ENCODE measurements around the gene STX8.
"Not testable (repeated sequence)": the region's sequence is repeated elsewhere in the genome, so short reads cannot be mapped to it uniquely, and the experiment has no call there.

The STX8 gene

DNA sequence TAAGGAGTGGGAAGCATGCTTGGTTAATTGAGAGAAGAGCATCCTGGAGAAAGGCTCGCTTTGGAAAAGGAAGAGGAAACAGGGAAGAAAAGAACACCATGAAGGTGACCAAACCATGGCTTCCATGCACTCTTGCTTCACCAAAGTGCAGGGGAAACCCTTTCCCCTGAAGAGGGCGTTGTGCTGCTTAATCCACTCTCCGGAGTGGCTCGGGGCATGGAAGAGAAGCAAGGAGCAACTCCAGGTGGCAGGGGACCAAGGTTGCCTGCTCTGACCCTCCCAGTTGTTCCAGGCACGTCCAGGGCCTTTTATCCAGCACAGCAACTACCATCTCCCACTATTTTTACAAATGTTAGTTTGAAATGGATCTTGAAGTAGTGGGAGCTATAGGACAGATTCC is 108.1 kb downstream of the STX8 start:
- TF ChIP-seq, protein P1, sequence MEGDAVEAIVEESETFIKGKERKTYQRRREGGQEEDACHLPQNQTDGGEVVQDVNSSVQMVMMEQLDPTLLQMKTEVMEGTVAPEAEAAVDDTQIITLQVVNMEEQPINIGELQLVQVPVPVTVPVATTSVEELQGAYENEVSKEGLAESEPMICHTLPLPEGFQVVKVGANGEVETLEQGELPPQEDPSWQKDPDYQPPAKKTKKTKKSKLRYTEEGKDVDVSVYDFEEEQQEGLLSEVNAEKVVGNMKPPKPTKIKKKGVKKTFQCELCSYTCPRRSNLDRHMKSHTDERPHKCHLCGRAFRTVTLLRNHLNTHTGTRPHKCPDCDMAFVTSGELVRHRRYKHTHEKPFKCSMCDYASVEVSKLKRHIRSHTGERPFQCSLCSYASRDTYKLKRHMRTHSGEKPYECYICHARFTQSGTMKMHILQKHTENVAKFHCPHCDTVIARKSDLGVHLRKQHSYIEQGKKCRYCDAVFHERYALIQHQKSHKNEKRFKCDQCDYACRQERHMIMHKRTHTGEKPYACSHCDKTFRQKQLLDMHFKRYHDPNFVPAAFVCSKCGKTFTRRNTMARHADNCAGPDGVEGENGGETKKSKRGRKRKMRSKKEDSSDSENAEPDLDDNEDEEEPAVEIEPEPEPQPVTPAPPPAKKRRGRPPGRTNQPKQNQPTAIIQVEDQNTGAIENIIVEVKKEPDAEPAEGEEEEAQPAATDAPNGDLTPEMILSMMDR (conservative IDR thresholded peaks at IDR 0.05; ENCODE audit: low read depth) = no peak
- no peak for DNase-seq (ENCODE audit: low spot score)
- CTCF ChIA-PET = no interaction called here
- no peak overlapping the region for H3K27ac ChIP-seq
- POLR2A ChIA-PET (ENCODE audit: low non-redundant PET) = no interaction called here

DNA sequence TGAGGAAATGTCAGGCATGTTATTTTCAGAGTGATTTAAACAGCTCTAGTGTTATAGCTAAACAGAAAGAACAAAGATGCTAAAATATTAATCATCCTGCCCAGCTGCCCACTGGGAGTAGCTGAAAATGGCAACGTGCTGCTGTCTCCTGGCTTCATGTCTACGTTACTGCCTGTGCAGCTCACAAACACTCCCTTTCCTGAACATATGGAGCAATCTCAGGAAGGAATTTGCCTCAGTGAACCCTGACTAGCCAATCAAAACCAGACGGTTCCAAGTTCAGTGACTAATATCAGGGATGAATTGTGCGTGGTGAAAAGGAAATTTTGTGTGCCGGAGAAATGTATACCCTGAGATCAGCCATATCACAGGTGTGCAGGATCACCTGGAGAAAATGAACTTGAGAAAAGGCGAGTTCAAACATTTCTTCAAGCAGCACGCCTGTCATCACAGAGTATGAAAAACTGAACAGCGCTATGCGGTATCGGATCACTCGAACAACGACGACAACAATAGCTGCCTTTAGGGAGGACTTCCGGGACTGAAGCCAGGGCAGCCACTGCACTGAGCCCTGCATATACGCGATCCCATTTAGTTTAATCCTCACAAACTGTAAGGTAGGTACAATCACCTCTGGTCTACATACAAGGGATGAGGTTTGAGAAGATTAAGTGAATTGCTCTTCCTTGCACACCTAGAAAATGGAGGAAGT is 110.3 kb downstream of the STX8 start:
- POLR2A ChIA-PET (ENCODE audit: low non-redundant PET) = no interaction called here
- CTCF ChIA-PET = interaction anchor here (0.7 kb wide), 1 partner anchor 666 kb away, joined by 5 read pairs; no protein-coding TSS in a partner anchor
- DNase-seq (ENCODE audit: low spot score) = peak; percentile 28
- TF ChIP-seq, protein P1 (conservative IDR thresholded peaks at IDR 0.05; ENCODE audit: low read depth) = no peak
- no peak overlapping the region for H3K27ac ChIP-seq

DNA sequence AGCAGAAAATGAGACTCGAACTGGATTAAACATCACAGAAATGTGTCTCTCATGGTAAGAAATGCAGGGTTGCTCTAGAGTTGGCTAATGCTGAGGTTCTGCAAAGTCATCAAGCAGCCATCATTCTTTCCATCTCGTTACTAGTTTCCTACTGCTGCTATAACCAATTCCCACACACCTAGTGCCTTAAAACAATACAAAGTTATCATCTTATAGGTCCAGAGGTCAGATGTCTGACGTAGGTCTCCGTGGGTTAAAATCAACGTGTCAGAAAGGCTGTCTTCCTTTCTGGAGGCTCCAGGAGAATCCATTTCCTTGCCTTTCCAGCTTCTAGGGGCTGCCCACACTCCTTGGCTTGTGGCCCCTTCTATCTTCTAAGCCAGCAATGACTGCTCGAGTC is 118.6 kb downstream of the STX8 start:
- TF ChIP-seq, protein P1 (conservative IDR thresholded peaks at IDR 0.05; ENCODE audit: low read depth) = no peak
- ChIA-PET POLR2A (ENCODE audit: low non-redundant PET) (no interaction called here), CTCF (no interaction called here)
- H3K27ac ChIP-seq = no peak overlapping the region
- no peak for DNase-seq (ENCODE audit: low spot score)

DNA sequence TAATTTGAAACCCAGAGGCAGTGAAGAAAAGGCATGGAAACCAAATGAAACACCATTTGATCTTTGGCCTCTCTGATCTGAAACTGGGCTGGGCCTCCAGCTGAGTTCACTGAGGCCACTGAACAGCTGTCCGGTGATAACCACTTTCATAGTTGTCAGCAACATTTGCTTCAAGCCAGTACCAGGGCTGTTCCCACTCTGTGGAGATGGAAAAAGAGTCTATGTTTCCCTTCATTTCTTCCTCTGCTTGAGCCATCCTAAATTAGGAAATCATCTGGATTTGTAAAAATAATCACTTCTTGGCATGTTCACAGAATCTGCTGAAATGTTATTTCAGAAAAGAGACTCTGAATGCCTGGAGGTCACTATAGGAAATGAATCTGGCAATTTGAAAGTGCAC is 119.3 kb downstream of the STX8 start:
- POLR2A ChIA-PET (ENCODE audit: low non-redundant PET) = no interaction called here
- CTCF ChIA-PET = no interaction called here
- TF ChIP-seq, protein P1 (conservative IDR thresholded peaks at IDR 0.05; ENCODE audit: low read depth) = no peak
- DNase-seq (ENCODE audit: low spot score) = no peak
- H3K27ac ChIP-seq = no peak overlapping the region

DNA sequence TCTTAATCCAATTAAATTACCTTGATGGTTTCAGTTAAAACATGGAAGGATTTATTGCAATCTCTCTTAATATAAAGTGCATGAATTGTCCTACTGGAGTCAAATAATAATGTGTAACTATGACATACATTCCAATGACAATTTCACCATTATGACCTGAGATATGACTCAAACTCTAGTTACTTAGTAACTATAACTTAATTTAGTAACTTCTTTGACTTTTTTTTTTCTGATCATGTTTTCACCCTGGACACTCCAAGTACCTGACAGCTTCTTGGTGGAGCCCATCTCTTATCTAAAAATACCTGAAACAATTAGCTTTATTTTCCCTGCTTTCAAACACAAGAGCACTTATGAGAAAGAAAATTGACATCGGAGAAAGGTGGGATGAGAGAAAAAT is 123.7 kb downstream of the STX8 start:
- DNase-seq (ENCODE audit: low spot score) = no peak
- H3K27ac ChIP-seq = no peak overlapping the region
- ChIA-PET CTCF (no interaction called here), POLR2A (ENCODE audit: low non-redundant PET) (no interaction called here)
- TF ChIP-seq, protein P1 (conservative IDR thresholded peaks at IDR 0.05; ENCODE audit: low read depth) = no peak

DNA sequence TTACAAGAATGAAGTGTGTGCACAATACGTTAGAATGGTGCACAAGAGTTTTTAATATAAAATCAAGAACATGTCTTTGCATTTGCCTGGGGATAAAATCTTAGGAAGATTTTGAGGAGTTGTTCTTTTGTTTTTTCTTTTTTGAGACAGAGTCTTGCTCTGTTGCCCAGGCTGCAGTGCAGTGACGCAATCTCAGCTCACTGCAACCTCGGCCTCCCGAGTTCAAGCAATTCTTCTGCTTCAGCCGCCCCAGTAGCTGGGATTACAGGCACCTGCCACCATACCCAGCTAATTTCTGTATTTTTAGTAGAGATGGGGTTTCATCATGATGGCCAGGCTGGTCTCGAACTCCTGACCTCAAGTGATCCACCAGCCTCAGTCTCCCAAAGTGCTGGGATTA is 128.3 kb downstream of the STX8 start:
- H3K27ac ChIP-seq; POLR2A ChIA-PET (ENCODE audit: low non-redundant PET); DNase-seq (ENCODE audit: low spot score); CTCF ChIA-PET: not testable (repeated sequence)

DNA sequence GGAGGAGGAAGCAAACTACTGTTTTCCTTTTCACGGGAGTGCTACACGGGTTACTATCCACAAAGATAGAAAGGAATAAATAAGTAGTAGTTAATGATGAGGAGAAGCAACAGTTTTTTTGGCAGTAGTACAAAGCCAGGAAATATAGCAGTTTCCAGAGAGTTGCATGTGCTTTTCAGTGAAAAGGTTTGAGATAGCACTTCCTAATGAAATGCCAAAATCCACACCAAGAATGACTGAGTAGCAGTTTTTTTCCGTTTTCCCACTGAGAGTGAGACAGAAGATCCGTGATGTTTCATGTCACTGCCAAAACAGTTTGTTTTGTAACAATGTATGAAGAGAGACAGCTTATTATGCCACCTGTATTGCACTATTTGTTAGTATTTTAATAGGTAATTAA is 129.1 kb downstream of the STX8 start:
- POLR2A ChIA-PET (ENCODE audit: low non-redundant PET) = no interaction called here
- CTCF ChIA-PET = no interaction called here
- no peak overlapping the region for H3K27ac ChIP-seq
- TF ChIP-seq, protein P1 (conservative IDR thresholded peaks at IDR 0.05; ENCODE audit: low read depth) = no peak
- DNase-seq (ENCODE audit: low spot score) = no peak
